Lower leg skin (tissue), 3 donors: Measurements from ENCODE around the gene ZNF362.

ENCODE experiments used
- POLR2A ChIP-seq, 2 donors: fragments of 450-650 bp; IDR thresholded peaks; one replicate each; pipeline ENCODE4 v1.6.1; 2016 to 2017; ENCODE audit warnings: antibody characterized with exemption in 2 of 2, mild to moderate bottlenecking in 1 of 2, moderate library complexity in 1 of 2
- TF ChIP-seq, protein P1 (sequence below), 3 donors: fragments of 450-650 bp; IDR thresholded peaks; one replicate each; pipeline ENCODE4 v1.5.1; 2016; ENCODE audit warnings: antibody characterized with exemption in 3 of 3, mild to moderate bottlenecking in 3 of 3, moderate library complexity in 2 of 3

DNA sequence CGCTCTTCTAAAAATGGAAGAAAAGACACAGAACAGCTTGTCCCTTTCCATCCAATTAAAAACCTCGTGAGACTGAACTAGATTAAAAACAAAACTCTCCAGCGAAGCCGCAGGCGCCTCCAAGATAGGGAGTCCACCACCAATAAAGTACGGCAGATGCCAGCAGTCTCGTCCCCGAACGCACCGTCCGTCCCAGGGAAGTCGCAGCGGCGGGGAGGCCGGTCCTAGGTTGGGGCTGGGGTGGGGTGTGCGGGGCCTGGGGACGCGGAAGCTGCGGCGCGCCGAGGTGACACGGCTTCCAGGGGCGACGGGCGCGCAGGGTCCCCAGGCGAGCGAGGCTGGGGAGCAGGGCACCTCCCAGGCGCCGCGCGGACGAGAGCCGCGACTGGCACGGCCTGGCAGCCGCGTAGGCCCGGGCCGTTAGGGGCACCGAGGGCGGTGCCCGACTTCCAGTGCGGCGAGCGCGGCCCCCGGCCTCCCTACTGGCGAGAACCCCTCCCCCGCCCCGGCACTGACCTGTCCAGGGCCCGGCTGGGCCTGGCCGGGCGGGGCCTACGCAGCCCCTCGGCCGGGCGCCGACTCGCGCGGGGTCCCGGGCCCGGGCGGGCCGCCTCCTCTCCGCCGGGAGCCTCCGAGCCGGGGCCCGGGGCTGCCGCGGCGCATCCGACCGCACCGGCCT is 92.9 kb downstream of the ZNF362 start:
- no peak for TF ChIP-seq POLR2A (IDR thresholded peaks at IDR 0.05)
- TF ChIP-seq, protein P1, sequence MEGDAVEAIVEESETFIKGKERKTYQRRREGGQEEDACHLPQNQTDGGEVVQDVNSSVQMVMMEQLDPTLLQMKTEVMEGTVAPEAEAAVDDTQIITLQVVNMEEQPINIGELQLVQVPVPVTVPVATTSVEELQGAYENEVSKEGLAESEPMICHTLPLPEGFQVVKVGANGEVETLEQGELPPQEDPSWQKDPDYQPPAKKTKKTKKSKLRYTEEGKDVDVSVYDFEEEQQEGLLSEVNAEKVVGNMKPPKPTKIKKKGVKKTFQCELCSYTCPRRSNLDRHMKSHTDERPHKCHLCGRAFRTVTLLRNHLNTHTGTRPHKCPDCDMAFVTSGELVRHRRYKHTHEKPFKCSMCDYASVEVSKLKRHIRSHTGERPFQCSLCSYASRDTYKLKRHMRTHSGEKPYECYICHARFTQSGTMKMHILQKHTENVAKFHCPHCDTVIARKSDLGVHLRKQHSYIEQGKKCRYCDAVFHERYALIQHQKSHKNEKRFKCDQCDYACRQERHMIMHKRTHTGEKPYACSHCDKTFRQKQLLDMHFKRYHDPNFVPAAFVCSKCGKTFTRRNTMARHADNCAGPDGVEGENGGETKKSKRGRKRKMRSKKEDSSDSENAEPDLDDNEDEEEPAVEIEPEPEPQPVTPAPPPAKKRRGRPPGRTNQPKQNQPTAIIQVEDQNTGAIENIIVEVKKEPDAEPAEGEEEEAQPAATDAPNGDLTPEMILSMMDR (IDR thresholded peaks at IDR 0.05) = no peak
